PC-9 (cell line): ENCODE data around the gene GUCA1C. TPM values are rescaled to one million over a fixed set of nuclear protein-coding genes. Genes with fewer than 3 reads are reported as not detected.
A peak's percentile ranks its signal among the peaks of the same experiment; 100 is the strongest.

ENCODE experiments used
- BruUV-seq: library from RNA; stranded (reverse); fragments of 400-500 nt; replicated peaks from 2 replicates; lab custom pipeline; 2021; lab: Mats Ljungman, UMichigan
- CTCF ChIA-PET: fragments of 300-600 bp; sonication (Branson Sonifier 250); formaldehyde crosslinking; loops from one replicate; lab custom pipeline; 2022; ENCODE audit warnings: antibody characterized with exemption; lab: Charles Lee
- POLR2A ChIA-PET: fragments of 300-600 bp; sonication (Branson Sonifier 250); formaldehyde crosslinking; loops from one replicate; lab custom pipeline; 2022; ENCODE audit warnings: antibody characterized with exemption; ENCODE audit not compliant: unreplicated experiment; lab: Charles Lee
- DNase-seq, 2 experiments: peaks; one replicate each; pipeline versions ENCODE4 v3.0.0 to v3.0.0-alpha.2; 2015 to 2022; ENCODE audit warnings: mixed read lengths in 1 of 2
- H2AFZ ChIP-seq: fragments of 200-600 bp; sonication (generic); 2 replicates; pipeline ENCODE4 v1.8.1; 2017; ENCODE audit warnings: antibody characterized with exemption
- H3F3A ChIP-seq: fragments of 200-600 bp; sonication (generic); 2 replicates; pipeline ENCODE4 v1.8.1; 2017; ENCODE audit warnings: antibody characterized with exemption, mild to moderate bottlenecking, low read depth; ENCODE audit not compliant: insufficient read depth
- H3K27ac ChIP-seq: fragments of 200-600 bp; sonication (generic); 2 replicates; pipeline ENCODE4 v1.6.1; 2016; ENCODE audit warnings: mixed run types
- H3K27me3 ChIP-seq: fragments of 200-600 bp; sonication (generic); 2 replicates; pipeline ENCODE4 v1.6.1; 2016; ENCODE audit warnings: low read depth, mixed run types; ENCODE audit not compliant: insufficient read depth
- H3K36me3 ChIP-seq: fragments of 200-600 bp; sonication (generic); 2 replicates; pipeline ENCODE4 v1.6.1; 2016; ENCODE audit warnings: low read depth, mixed run types
- H3K4me1 ChIP-seq: fragments of 200-600 bp; sonication (generic); replicated peaks from 2 replicates; pipeline ENCODE4 v1.6.1; 2016; ENCODE audit warnings: mixed run types; ENCODE audit not compliant: insufficient read depth
- H3K4me2 ChIP-seq: fragments of 200-600 bp; sonication (generic); 2 replicates; pipeline ENCODE4 v1.6.1; 2017; ENCODE audit warnings: mixed run types
- H3K4me3 ChIP-seq: fragments of 200-600 bp; sonication (generic); 2 replicates; pipeline ENCODE4 v1.6.1; 2016; ENCODE audit warnings: mixed run types
- H3K79me2 ChIP-seq: fragments of 200-600 bp; sonication (generic); 2 replicates; pipeline ENCODE4 v1.6.1; 2017; ENCODE audit warnings: low read depth, mixed run types
- H3K9me2 ChIP-seq: fragments of 200-600 bp; sonication (generic); 2 replicates; pipeline ENCODE4 v1.8.1; 2017; ENCODE audit warnings: mild to moderate bottlenecking; ENCODE audit not compliant: insufficient read depth
- H3K9me3 ChIP-seq: fragments of 200-600 bp; sonication (generic); 2 replicates; pipeline ENCODE4 v1.8.1; 2016; ENCODE audit warnings: low read depth; ENCODE audit not compliant: insufficient read depth
- H4K20me1 ChIP-seq: fragments of 200-600 bp; sonication (generic); 2 replicates; pipeline ENCODE4 v1.8.1; 2017; ENCODE audit not compliant: insufficient read depth
- CTCF ChIP-seq: fragments of 200-600 bp; sonication (generic); conservative IDR thresholded peaks from 2 replicates; pipeline ENCODE4 v1.6.1; 2017; ENCODE audit warnings: mixed run types, antibody characterized with exemption, mild to moderate bottlenecking, moderate library complexity
- EZH2 ChIP-seq: fragments of 200-600 bp; sonication (generic); IDR thresholded peaks from 2 replicates; pipeline ENCODE4 v1.8.0; 2017; ENCODE audit warnings: antibody characterized with exemption, low read depth
- intact Hi-C: fragments of 100-400 bp; cut with micrococcal nuclease; formaldehyde crosslinking; loops from one replicate; pipeline ENCODE4 v1.10.0; 2022; ENCODE audit not compliant: unreplicated experiment
- total RNA-seq: library from RNA; stranded (reverse); gene quantifications from 2 replicates; pipeline ENCODE4 v1.2.3, GENCODE V29; 2021

The GUCA1C gene
- total RNA-seq, 1 experiment from 2014 or later: not detected

- intact Hi-C loops: loop anchor here (2.0 kb wide), 1 partner anchor 217 kb away; no protein-coding TSS in a partner anchor
- no peaks in the 10 kb centered on the region for H3F3A ChIP-seq
- H3K4me3 ChIP-seq: no peak overlapping the region
- no peaks in the 10 kb centered on the region for H3K4me1 ChIP-seq
- H2AFZ ChIP-seq: no peak overlapping the region
- no peaks in the 10 kb centered on the region for H3K9me2 ChIP-seq
- H3K9me3 ChIP-seq: no peaks in the 10 kb centered on the region
- no TSS peak for BruUV-seq
- H3K27me3 ChIP-seq: no peaks in the 10 kb centered on the region
- no peak overlapping the region for H3K27ac ChIP-seq
- no peaks in the 10 kb centered on the region for H3K79me2 ChIP-seq
- no peak for TF ChIP-seq EZH2
- peak; percentile 71 for TF ChIP-seq CTCF
- H4K20me1 ChIP-seq: no peaks in the 10 kb centered on the region
- peak in 1 of 2 experiments; percentile 18 for DNase-seq
- ChIA-PET CTCF (interaction anchor here (0.5 to 0.9 kb wide), 2 partner anchors 14 to 35 kb away, joined by 5 to 7 read pairs; no protein-coding TSS in a partner anchor), POLR2A (no interaction called here)
- no peaks in the 10 kb centered on the region for H3K36me3 ChIP-seq
- H3K4me2 ChIP-seq: no peak overlapping the region
These were observed 73.8 kb downstream of the GUCA1C start for GRCh38 chr3:108879915-108880314.

- H3K4me2 ChIP-seq: no peak overlapping the region
- ChIA-PET POLR2A (interaction anchor here (0.7 kb wide), 1 partner anchor 116 kb away, joined by 6 read pairs; no protein-coding TSS in a partner anchor), CTCF (interaction anchor here (0.7 kb wide), 1 partner anchor 131 kb away, joined by 5 read pairs; no protein-coding TSS in a partner anchor)
- no peaks in the 10 kb centered on the region for H3F3A ChIP-seq
- no peaks in the 10 kb centered on the region for H3K27me3 ChIP-seq
- intact Hi-C loops: no loop called here
- no peak for TF ChIP-seq EZH2
- no peak for TF ChIP-seq CTCF
- no peak for DNase-seq
- H4K20me1 ChIP-seq: no peaks in the 10 kb centered on the region
- H3K36me3 ChIP-seq: no peaks in the 10 kb centered on the region
- H3K4me1 ChIP-seq: no peaks in the 10 kb centered on the region
- H3K9me3 ChIP-seq: no peaks in the 10 kb centered on the region
- no peak overlapping the region for H3K27ac ChIP-seq
- no TSS peak for BruUV-seq
- no peak overlapping the region for H2AFZ ChIP-seq
- H3K4me3 ChIP-seq: no peak overlapping the region
- H3K79me2 ChIP-seq: no peaks in the 10 kb centered on the region
- H3K9me2 ChIP-seq: no peaks in the 10 kb centered on the region
These were observed 75.8 kb downstream of the GUCA1C start for GRCh38 chr3:108877901-108878300.

- Histone ChIP-seq H3K4me1 (peaks cover 25% of the 10 kb centered on the region), H3K79me2 (no peaks in the 10 kb centered on the region), H3K4me3 (no peak overlapping the region), H3K27ac (peak overlapping the region; percentile 54), H3K9me2 (no peaks in the 10 kb centered on the region), H3K36me3 (no peaks in the 10 kb centered on the region), H3K9me3 (peaks cover 12% of the 10 kb centered on the region; the same call in 1 of the 2 replicates), H3K27me3 (no peaks in the 10 kb centered on the region), H2AFZ (peak overlapping the region; percentile 19), H4K20me1 (no peaks in the 10 kb centered on the region), H3F3A (peaks cover 20% of the 10 kb centered on the region; the same call in 1 of the 2 replicates), H3K4me2 (peak overlapping the region; percentile 56)
- peak in 1 of 2 experiments; percentile 37 for DNase-seq
- intact Hi-C loops: no loop called here
- no peak for TF ChIP-seq EZH2
- TF ChIP-seq CTCF: no peak
- ChIA-PET CTCF (interaction anchor here (0.6 kb wide), 1 partner anchor 201 kb away, joined by 4 read pairs; no protein-coding TSS in a partner anchor), POLR2A (interaction anchor here (0.6 kb wide), 1 partner anchor 505 kb away, joined by 9 read pairs; no protein-coding TSS in a partner anchor)
- TSS peak; percentile 78 for BruUV-seq
These were observed 89.9 kb downstream of the GUCA1C start for GRCh38 chr3:108863799-108864135.
